PFSK-1 (cell line): ENCODE results near the gene PHACTR1.

Experiments used
- POLR2AphosphoS5 ChIP-seq: IDR thresholded peaks from 2 replicates; pipeline ENCODE4 v1.6.1; 2012; ENCODE audit warnings: low read depth, mild to moderate bottlenecking, control low read depth, low read length, moderate library complexity
- SIN3A ChIP-seq: IDR thresholded peaks from 2 replicates; pipeline ENCODE4 v1.6.1; 2012; ENCODE audit warnings: mild to moderate bottlenecking, low read length, moderate library complexity, borderline replicate concordance; ENCODE audit not compliant: insufficient read depth
- TAF1 ChIP-seq: IDR thresholded peaks from 2 replicates; pipeline ENCODE4 v1.6.1; 2012; ENCODE audit warnings: low read length, control low read depth, borderline replicate concordance; ENCODE audit not compliant: insufficient read depth
- TF ChIP-seq, protein P1 (sequence below), 2 experiments: IDR thresholded peaks; 2 replicates each; pipeline versions ENCODE4 v1.6.1 to v1.8.0; 2011 to 2012; ENCODE audit warnings: low read depth in 2 of 2, low read length in 2 of 2, control low read depth in 1 of 2, inconsistent platforms in 1 of 2, mild to moderate bottlenecking in 1 of 2, moderate library complexity in 1 of 2; ENCODE audit not compliant: insufficient read depth in 1 of 2

DNA sequence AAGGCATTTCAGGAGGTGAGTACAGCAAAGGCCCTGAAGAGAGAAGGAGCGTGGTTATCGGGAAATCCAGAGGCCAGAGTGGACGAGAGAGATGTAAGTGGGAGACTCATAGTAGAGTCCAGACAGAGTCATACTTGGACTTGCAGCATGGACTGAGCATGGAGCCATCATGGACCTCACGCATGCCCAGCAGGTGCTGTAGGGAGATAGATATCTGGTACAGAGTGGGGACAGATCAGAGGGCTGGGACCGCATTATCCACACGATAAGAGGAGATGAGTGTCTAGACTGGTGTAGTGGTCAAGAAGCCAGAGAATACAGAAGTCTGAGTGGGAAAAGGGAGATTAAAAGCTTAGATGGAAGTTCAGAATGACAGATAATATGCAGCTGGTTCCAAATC is 484.8 kb downstream of the PHACTR1 start:
- TF ChIP-seq POLR2AphosphoS5 (no peak), TAF1 (no peak), SIN3A (no peak)
- TF ChIP-seq, protein P1, sequence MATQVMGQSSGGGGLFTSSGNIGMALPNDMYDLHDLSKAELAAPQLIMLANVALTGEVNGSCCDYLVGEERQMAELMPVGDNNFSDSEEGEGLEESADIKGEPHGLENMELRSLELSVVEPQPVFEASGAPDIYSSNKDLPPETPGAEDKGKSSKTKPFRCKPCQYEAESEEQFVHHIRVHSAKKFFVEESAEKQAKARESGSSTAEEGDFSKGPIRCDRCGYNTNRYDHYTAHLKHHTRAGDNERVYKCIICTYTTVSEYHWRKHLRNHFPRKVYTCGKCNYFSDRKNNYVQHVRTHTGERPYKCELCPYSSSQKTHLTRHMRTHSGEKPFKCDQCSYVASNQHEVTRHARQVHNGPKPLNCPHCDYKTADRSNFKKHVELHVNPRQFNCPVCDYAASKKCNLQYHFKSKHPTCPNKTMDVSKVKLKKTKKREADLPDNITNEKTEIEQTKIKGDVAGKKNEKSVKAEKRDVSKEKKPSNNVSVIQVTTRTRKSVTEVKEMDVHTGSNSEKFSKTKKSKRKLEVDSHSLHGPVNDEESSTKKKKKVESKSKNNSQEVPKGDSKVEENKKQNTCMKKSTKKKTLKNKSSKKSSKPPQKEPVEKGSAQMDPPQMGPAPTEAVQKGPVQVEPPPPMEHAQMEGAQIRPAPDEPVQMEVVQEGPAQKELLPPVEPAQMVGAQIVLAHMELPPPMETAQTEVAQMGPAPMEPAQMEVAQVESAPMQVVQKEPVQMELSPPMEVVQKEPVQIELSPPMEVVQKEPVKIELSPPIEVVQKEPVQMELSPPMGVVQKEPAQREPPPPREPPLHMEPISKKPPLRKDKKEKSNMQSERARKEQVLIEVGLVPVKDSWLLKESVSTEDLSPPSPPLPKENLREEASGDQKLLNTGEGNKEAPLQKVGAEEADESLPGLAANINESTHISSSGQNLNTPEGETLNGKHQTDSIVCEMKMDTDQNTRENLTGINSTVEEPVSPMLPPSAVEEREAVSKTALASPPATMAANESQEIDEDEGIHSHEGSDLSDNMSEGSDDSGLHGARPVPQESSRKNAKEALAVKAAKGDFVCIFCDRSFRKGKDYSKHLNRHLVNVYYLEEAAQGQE (IDR thresholded peaks at IDR 0.05; ENCODE audit: insufficient read depth in 1 of 2, low read depth in 2 of 2, low read length in 2 of 2) = no peak
